Measurements from ENCODE around the gene FOXO3.

The FOXO3 gene

DNA sequence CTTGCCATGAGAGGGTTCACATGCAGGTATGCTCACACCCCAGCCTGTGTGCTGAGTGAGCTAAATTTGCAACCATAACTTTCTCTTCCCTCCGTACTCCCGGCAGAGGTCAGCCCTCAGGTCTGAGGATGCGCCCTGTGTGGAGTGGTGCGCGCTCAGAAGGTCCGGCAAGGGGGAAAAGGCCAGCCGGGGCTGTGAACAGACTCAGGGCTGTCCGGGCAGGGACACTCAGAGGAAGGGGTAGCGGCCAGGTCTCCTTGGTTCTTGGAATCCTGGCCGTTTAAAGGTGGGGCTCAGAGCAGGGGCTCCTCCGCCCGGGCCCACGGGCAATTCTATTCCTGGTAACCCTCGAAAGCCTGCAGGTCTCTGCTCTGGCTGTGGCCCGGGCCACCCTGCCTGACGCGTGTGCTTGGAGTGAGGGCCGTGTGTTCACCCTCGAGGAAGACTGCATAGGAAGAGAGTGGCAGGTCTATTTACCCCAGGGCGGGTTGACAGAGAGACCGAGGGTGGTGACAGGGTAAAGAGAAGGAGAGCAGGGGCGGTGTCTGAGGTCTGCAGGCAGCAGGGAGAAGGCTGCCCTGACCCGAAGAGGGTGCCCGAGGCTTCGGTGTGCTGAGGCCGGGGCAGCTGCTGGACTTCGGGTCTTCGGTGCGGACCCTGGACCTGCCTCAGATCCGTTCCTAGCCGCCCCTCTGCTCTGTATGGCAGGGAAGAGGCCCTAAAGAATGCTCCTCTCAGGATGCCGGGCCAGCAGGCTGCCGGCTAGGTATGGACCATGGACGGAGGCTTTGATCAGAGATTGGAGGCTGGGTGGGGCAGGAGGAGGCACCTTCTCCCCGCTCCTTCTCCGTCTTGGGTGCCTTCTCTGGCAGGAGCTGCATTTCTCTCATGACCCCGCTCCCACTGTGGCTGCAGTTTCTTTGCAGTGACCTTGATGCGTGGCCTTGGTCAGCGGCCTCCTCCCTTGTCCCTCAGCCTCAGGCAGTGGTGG is 156.4 kb downstream of the FOXO3 start:
- no peak overlapping the region for H3K4me3 ChIP-seq (replicated peaks in 1 of 2; ENCODE audit: low read depth in 2 of 2, low read length in 2 of 2)
- DNase-seq (ENCODE audit: low read depth in 2 of 2): no peak
- no peak for TF ChIP-seq CTCF (IDR thresholded peaks at IDR 0.05; ENCODE audit: low read depth, low read length)

- TF ChIP-seq CTCF (IDR thresholded peaks at IDR 0.05; ENCODE audit: low read depth, low read length): no peak
- DNase-seq (ENCODE audit: low read depth in 2 of 2): no peak
- no peak overlapping the region for H3K4me3 ChIP-seq (replicated peaks in 1 of 2; ENCODE audit: low read depth in 2 of 2, low read length in 2 of 2)
Observed at GRCh38 chr6:108719477-108719876, 158.8 kb downstream of the FOXO3 start.

- no peak for TF ChIP-seq CTCF (IDR thresholded peaks at IDR 0.05; ENCODE audit: low read depth, low read length)
- no peak overlapping the region for H3K4me3 ChIP-seq (replicated peaks in 1 of 2; ENCODE audit: low read depth in 2 of 2, low read length in 2 of 2)
- DNase-seq (ENCODE audit: low read depth in 2 of 2): no peak
Observed at GRCh38 chr6:108720827-108721226, 160.1 kb downstream of the FOXO3 start.

GRCh38 chr6:108721286-108721685 is 160.6 kb downstream of the FOXO3 start:
- no peak overlapping the region for H3K4me3 ChIP-seq (replicated peaks in 1 of 2; ENCODE audit: low read depth in 2 of 2, low read length in 2 of 2)
- no peak for TF ChIP-seq CTCF (IDR thresholded peaks at IDR 0.05; ENCODE audit: low read depth, low read length)
- DNase-seq (ENCODE audit: low read depth in 2 of 2): no peak

GRCh38 chr6:108723594-108723993 is 162.9 kb downstream of the FOXO3 start:
- no peak for DNase-seq (ENCODE audit: low read depth in 2 of 2)

GRCh38 chr6:108726726-108727339 is 166.1 kb downstream of the FOXO3 start:
- no peak for TF ChIP-seq CTCF (IDR thresholded peaks at IDR 0.05; ENCODE audit: low read depth, low read length)
- no peak overlapping the region for H3K4me3 ChIP-seq (replicated peaks in 1 of 2; ENCODE audit: low read depth in 2 of 2, low read length in 2 of 2)
- no peak for DNase-seq (ENCODE audit: low read depth in 2 of 2)

More at GRCh38 chr6:108723594-108723993, 162.9 kb downstream of the FOXO3 start:
- TF ChIP-seq CTCF (IDR thresholded peaks at IDR 0.05; ENCODE audit: low read depth, low read length): no peak
- H3K4me3 ChIP-seq (replicated peaks in 1 of 2; ENCODE audit: low read depth in 2 of 2, low read length in 2 of 2): no peak overlapping the region

Data from cardiac fibroblast (primary cell).